HG02623 (cell line): ENCODE results near the gene DMAC1.

Experiments used
- ATAC-seq: cut with Tn5 transposase; IDR thresholded peaks from one replicate; pipeline ENCODE4 v1.9.1; 2021; ENCODE audit warnings: moderate library complexity; ENCODE audit not compliant: unreplicated experiment

The DMAC1 gene

DNA sequence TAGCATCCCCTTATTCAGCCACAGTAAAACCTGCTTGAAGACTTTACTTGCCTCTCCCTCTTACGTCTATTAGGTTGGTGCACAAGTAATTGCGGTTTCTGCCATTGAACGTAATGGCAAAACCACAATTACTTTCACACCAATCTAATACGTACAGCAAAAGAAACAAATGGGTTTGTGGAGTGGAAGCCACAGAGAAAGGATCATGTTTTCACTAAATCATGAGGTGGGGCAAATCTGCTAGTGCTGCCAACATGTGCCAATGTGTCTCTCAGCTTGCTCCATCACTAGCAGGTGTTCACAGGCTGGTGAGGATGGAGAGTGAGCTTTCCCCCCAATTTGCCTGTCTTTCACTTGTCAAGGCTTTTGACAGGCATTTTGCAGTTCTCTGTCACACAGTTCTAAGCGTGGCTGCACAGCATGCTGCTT is 15.9 kb downstream of the DMAC1 start:
- ATAC-seq: no peak

- ATAC-seq: no peak
Observed at GRCh38 chr9:7782400-7783120, 17.0 kb downstream of the DMAC1 start.

- ATAC-seq: no peak
Observed at GRCh38 chr9:7780261-7780988, 19.2 kb downstream of the DMAC1 start.

- ATAC-seq: no peak
Observed at GRCh38 chr9:7778851-7779600, 20.6 kb downstream of the DMAC1 start.

DNA sequence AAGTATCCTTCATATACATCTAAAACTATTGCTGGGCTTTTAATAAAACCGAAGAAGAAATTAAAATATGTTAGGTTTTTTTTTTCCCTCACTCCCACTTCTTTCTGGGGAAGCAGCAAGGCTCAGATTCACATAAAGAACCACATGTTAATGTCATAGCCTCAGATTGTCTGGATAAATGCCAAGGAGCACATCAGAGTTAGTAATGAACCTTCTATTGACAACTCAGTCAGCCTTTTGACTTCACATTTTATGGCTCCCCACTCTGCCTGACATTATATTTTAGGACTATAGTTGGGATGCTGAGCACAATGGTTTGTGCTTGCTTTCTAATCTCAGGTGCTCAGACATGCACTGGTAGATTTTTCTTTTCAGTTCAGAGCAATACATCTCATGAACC is 21.8 kb downstream of the DMAC1 start:
- no peak for ATAC-seq

GRCh38 chr9:7770111-7770510 is 29.5 kb downstream of the DMAC1 start:
- no peak for ATAC-seq

- ATAC-seq: no peak
Observed at GRCh38 chr9:7762600-7762999, 37.0 kb downstream of the DMAC1 start.

GRCh38 chr9:7760014-7760415 is 39.6 kb downstream of the DMAC1 start:
- no peak for ATAC-seq

DNA sequence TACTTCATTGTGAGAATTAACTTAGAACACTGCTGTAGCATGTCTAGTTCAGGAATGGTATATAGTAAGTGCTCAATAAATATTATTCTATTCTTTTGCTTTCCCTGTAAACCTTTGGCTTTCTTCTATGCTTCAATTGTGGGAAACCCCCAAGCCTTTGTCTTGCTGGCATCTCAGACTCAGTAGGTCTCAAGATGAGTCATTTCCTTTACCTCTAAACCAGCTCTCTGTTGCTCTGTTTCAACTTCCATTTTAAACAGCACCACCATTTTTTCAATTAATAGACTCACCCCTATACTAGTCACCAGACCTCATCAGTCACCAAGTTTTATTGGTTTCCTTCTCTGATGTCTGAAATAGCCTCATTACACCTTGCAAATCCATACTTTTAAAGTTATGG is 43.5 kb downstream of the DMAC1 start:
- ATAC-seq: peak; percentile 99

GRCh38 chr9:7752481-7752880 is 47.1 kb downstream of the DMAC1 start:
- no peak for ATAC-seq
